H1 (cell line): Measurements from ENCODE around the gene TMEM39B. TPM values are rescaled to one million over a fixed set of nuclear protein-coding genes. Genes with fewer than 3 reads are reported as not detected.

Experiments
- CBX5 ChIP-seq: fragments of 300-800, 300-1000 bp; sonication (generic); IDR thresholded peaks from 2 replicates; pipeline ENCODE4 v1.7.1; 2016; ENCODE audit warnings: antibody characterized with exemption, low read length, low read depth
- HDAC6 ChIP-seq: IDR thresholded peaks from one replicate; pipeline ENCODE4 v1.7.1; 2012; ENCODE audit warnings: low read depth, mild to moderate bottlenecking, inconsistent platforms, low read length, moderate library complexity
- KDM5A ChIP-seq: fragments of 200-600 bp; IDR thresholded peaks from 2 replicates; pipeline ENCODE4 v1.7.1; 2012; ENCODE audit warnings: mild to moderate bottlenecking, low read length, inconsistent platforms, mixed read lengths
- MAFK ChIP-seq: IDR thresholded peaks from 2 replicates; pipeline ENCODE4 v1.6.1; 2012; ENCODE audit warnings: low read depth, mild to moderate bottlenecking, improper control_type of control experiment, low read length
- POLR2A ChIP-seq, 2 experiments: IDR thresholded peaks; 1 replicate in 1 of 2; 2 replicates in 1 of 2; pipeline ENCODE4 v1.6.1; 2011; ENCODE audit warnings: low read depth in 2 of 2, low read length in 2 of 2, mild to moderate bottlenecking in 2 of 2; ENCODE audit errors: control extremely low read depth in 1 of 2
- POLR2AphosphoS5 ChIP-seq: IDR thresholded peaks from 2 replicates; pipeline ENCODE4 v1.6.1; 2011; ENCODE audit warnings: low read depth, low read length
- SP1 ChIP-seq: IDR thresholded peaks from 2 replicates; pipeline ENCODE4 v1.6.1; 2011; ENCODE audit warnings: low read depth, low read length
- SP2 ChIP-seq: IDR thresholded peaks from 2 replicates; pipeline ENCODE4 v1.6.1; 2012; ENCODE audit warnings: mild to moderate bottlenecking, low read length, inconsistent platforms
- TAF1 ChIP-seq: IDR thresholded peaks from 2 replicates; pipeline ENCODE4 v1.6.1; 2011; ENCODE audit warnings: mild to moderate bottlenecking, low read depth, low read length
- TCF12 ChIP-seq: IDR thresholded peaks from 2 replicates; pipeline ENCODE4 v1.6.1; 2011; ENCODE audit warnings: low read depth, mild to moderate bottlenecking, low read length
- TEAD4 ChIP-seq: IDR thresholded peaks from 2 replicates; pipeline ENCODE4 v1.6.1; 2012; ENCODE audit warnings: low read depth, low read length, inconsistent platforms, mixed read lengths
- polyA plus RNA-seq, 7 experiments: library from polyadenylated mRNA; depleted of rRNA in 3 of 7; stranded (reverse) in 5 of 7; unstranded in 2 of 7; fragments of >200 nt in 5 of 7; fragments of 200-250 nt in 2 of 7; gene quantifications; 1 replicate in 5 of 7; 2 replicates in 1 of 7; 4 replicates in 1 of 7; pipeline versions ENCODE4 v1.2.1 to v1.2.3, GENCODE V29; 2011 to 2013; ENCODE audit warnings: missing spikeins in 2 of 7, mixed read lengths in 2 of 7
- total RNA-seq: library from RNA; stranded (reverse); fragmentation: NEBNext Ultra II Directional; extraction: Animal tissue kit (Norgen Biotek cat#: 25700); gene quantifications from 2 replicates; pipeline ENCODE4 v1.2.1, GENCODE V29; 2021
- TF ChIP-seq, protein P1 (sequence below): fragments of 300-600 bp; sonication (generic); IDR thresholded peaks from 2 replicates; pipeline ENCODE4 v1.7.1; 2012; ENCODE audit warnings: low read length, moderate library complexity, mild to moderate bottlenecking, inconsistent platforms; ENCODE audit not compliant: insufficient replicate concordance

The TMEM39B gene
- total and polyA plus RNA-seq, 2 of the 8 experiments (the other 6 are each of a cell fraction or from before 2014, with no cell fraction given): 25.3 to 32.7 TPM

- TF ChIP-seq POLR2AphosphoS5: peak; percentile 90
- peak; percentile 60 to 86; a peak in 2 of 3 replicates for TF ChIP-seq POLR2A (IDR thresholded peaks at IDR 0.05; ENCODE audit: control extremely low read depth in 1 of 2, low read depth in 2 of 2, low read length in 2 of 2)
- TF ChIP-seq SP1: no peak
- no peak for TF ChIP-seq CBX5
- TF ChIP-seq HDAC6: no peak
- TF ChIP-seq TCF12: no peak
- TF ChIP-seq TAF1: peak; percentile 75
- 0 out of 2 replicates have a peak, but pooled peaks have one; percentile 11 for TF ChIP-seq TEAD4
- TF ChIP-seq MAFK: no peak
- no peak for TF ChIP-seq KDM5A
- TF ChIP-seq, protein P1, sequence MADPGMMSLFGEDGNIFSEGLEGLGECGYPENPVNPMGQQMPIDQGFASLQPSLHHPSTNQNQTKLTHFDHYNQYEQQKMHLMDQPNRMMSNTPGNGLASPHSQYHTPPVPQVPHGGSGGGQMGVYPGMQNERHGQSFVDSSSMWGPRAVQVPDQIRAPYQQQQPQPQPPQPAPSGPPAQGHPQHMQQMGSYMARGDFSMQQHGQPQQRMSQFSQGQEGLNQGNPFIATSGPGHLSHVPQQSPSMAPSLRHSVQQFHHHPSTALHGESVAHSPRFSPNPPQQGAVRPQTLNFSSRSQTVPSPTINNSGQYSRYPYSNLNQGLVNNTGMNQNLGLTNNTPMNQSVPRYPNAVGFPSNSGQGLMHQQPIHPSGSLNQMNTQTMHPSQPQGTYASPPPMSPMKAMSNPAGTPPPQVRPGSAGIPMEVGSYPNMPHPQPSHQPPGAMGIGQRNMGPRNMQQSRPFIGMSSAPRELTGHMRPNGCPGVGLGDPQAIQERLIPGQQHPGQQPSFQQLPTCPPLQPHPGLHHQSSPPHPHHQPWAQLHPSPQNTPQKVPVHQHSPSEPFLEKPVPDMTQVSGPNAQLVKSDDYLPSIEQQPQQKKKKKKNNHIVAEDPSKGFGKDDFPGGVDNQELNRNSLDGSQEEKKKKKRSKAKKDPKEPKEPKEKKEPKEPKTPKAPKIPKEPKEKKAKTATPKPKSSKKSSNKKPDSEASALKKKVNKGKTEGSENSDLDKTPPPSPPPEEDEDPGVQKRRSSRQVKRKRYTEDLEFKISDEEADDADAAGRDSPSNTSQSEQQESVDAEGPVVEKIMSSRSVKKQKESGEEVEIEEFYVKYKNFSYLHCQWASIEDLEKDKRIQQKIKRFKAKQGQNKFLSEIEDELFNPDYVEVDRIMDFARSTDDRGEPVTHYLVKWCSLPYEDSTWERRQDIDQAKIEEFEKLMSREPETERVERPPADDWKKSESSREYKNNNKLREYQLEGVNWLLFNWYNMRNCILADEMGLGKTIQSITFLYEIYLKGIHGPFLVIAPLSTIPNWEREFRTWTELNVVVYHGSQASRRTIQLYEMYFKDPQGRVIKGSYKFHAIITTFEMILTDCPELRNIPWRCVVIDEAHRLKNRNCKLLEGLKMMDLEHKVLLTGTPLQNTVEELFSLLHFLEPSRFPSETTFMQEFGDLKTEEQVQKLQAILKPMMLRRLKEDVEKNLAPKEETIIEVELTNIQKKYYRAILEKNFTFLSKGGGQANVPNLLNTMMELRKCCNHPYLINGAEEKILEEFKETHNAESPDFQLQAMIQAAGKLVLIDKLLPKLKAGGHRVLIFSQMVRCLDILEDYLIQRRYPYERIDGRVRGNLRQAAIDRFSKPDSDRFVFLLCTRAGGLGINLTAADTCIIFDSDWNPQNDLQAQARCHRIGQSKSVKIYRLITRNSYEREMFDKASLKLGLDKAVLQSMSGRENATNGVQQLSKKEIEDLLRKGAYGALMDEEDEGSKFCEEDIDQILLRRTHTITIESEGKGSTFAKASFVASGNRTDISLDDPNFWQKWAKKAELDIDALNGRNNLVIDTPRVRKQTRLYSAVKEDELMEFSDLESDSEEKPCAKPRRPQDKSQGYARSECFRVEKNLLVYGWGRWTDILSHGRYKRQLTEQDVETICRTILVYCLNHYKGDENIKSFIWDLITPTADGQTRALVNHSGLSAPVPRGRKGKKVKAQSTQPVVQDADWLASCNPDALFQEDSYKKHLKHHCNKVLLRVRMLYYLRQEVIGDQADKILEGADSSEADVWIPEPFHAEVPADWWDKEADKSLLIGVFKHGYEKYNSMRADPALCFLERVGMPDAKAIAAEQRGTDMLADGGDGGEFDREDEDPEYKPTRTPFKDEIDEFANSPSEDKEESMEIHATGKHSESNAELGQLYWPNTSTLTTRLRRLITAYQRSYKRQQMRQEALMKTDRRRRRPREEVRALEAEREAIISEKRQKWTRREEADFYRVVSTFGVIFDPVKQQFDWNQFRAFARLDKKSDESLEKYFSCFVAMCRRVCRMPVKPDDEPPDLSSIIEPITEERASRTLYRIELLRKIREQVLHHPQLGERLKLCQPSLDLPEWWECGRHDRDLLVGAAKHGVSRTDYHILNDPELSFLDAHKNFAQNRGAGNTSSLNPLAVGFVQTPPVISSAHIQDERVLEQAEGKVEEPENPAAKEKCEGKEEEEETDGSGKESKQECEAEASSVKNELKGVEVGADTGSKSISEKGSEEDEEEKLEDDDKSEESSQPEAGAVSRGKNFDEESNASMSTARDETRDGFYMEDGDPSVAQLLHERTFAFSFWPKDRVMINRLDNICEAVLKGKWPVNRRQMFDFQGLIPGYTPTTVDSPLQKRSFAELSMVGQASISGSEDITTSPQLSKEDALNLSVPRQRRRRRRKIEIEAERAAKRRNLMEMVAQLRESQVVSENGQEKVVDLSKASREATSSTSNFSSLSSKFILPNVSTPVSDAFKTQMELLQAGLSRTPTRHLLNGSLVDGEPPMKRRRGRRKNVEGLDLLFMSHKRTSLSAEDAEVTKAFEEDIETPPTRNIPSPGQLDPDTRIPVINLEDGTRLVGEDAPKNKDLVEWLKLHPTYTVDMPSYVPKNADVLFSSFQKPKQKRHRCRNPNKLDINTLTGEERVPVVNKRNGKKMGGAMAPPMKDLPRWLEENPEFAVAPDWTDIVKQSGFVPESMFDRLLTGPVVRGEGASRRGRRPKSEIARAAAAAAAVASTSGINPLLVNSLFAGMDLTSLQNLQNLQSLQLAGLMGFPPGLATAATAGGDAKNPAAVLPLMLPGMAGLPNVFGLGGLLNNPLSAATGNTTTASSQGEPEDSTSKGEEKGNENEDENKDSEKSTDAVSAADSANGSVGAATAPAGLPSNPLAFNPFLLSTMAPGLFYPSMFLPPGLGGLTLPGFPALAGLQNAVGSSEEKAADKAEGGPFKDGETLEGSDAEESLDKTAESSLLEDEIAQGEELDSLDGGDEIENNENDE: no peak
- TF ChIP-seq SP2: no peak
These were observed at the start of gene TMEM39B (continued) for GRCh38 chr1:32072622-32073298.
